ENCODE data around the gene JMJD8. TPM values are rescaled to one million over a fixed set of nuclear protein-coding genes. Genes with fewer than 3 reads are reported as not detected.
A peak's percentile ranks its signal among the peaks of the same experiment; 100 is the strongest.

JMJD8 gene
- total and polyA plus RNA-seq, 10 of the 15 experiments (the other 5 are each of a cell fraction or from before 2014, with no cell fraction given), result 1.00 to 50.4 (median 30.7) TPM

- no peaks in the 10 kb centered on the region for H3K36me3 ChIP-seq (ENCODE audit: control insufficient read depth in 2 of 2, insufficient read depth in 2 of 2, low read length in 1 of 2)
- TF ChIP-seq BRCA1 (IDR thresholded peaks at IDR 0.05; ENCODE audit: low read depth, low read length), result no peak
- no peak for TF ChIP-seq CREB1 (IDR thresholded peaks at IDR 0.05; ENCODE audit: low read depth)
- peak; percentile 43 for TF ChIP-seq ZBTB40 (IDR thresholded peaks at IDR 0.05; ENCODE audit: borderline replicate concordance)
- peak; percentile 84 for TF ChIP-seq BMI1 (IDR thresholded peaks at IDR 0.05; ENCODE audit: borderline replicate concordance)
- no peak for TF ChIP-seq PAX5 (IDR thresholded peaks at IDR 0.05; ENCODE audit: borderline replicate concordance, low read depth, low read length)
- H3K4me1 ChIP-seq (ENCODE audit: control insufficient read depth, insufficient read depth, low read length), result no peaks in the 10 kb centered on the region
- BruUV-seq (replicated peaks), result no TSS peak
- DNase-seq (ENCODE audit: low read depth, low spot score) (no peak), FAIRE-seq (no peak), ATAC-seq (no peak)
- in situ Hi-C loops (cut with MboI), result loop anchor here (5.0 kb wide), 1 partner anchor 77 kb away; the partner anchor contains the start of genes CHTF18 and RPUSD1
- H2AFZ ChIP-seq (ENCODE audit: control insufficient read depth, low read depth, low read length), result no peak overlapping the region
- no peaks in the 10 kb centered on the region for H3K9me3 ChIP-seq (replicated peaks; ENCODE audit: control insufficient read depth, insufficient read depth, low read length)
- no peaks in the 10 kb centered on the region; a peak in 2 of 4 replicates for H3K27me3 ChIP-seq (replicated peaks in 1 of 2; ENCODE audit: control insufficient read depth in 2 of 2, insufficient read depth in 2 of 2, low read length in 1 of 2)
- SMC1A ChIA-PET (ENCODE audit: uncharacterized antibody, unreplicated experiment), result no interaction called here
- no peak overlapping the region for H3K9ac ChIP-seq (ENCODE audit: control insufficient read depth, insufficient read depth, low read length)
- RAD21 ChIA-PET (ENCODE audit: unreplicated experiment), result interaction anchor here (0.5 kb wide), 1 partner anchor 316 kb away, joined by 4 read pairs; no protein-coding TSS in a partner anchor
- no peak overlapping the region for H3K4me2 ChIP-seq (ENCODE audit: control insufficient read depth, insufficient read depth)
- H3K27ac ChIP-seq (ENCODE audit: control insufficient read depth, insufficient read depth), result no peak overlapping the region
- POLR2A ChIA-PET, result no interaction called here
- H3K4me3 ChIP-seq, result no peak overlapping the region
- intact Hi-C loops (cut with micrococcal nuclease; ENCODE audit: unreplicated experiment), result loop anchor here (2.0 kb wide), 1 partner anchor 393 kb away; no protein-coding TSS in a partner anchor
- CTCF ChIA-PET, result interaction anchor here (1.0 to 1.3 kb wide), 3 partner anchors 14 to 75 kb away, joined by 4 to 5 read pairs (median 5); no protein-coding TSS in a partner anchor
- whole genome bisulfite sequencing (ENCODE audit: insufficient coverage, insufficient replicate concordance, low lambda C conversion rate, missing lambda C conversion rate), result 30% methylated on average over 30 of the region's 30 CpGs
- no peaks in the 10 kb centered on the region for H3K79me2 ChIP-seq (ENCODE audit: control insufficient read depth, insufficient read depth, low read length)
- H4K20me1 ChIP-seq (ENCODE audit: control insufficient read depth, insufficient read depth), result no peaks in the 10 kb centered on the region
Measured at GRCh38 chr16:709566-710499, 25.7 kb upstream of the JMJD8 start.
